OCI-LY7 (cell line): ENCODE measurements around the gene SMG6.

Experiments used
- EZH2phosphoT487 ChIP-seq: fragments of 200-600 bp; sonication (generic); IDR thresholded peaks from 2 replicates; pipeline ENCODE4 v1.6.1; 2018; ENCODE audit warnings: low read depth, borderline replicate concordance, mild to moderate bottlenecking, mixed run types, antibody characterized with exemption, low read length, moderate library complexity, mixed read lengths
- TF ChIP-seq, protein P1 (sequence below): fragments of 200-600 bp; sonication (generic); conservative IDR thresholded peaks from 2 replicates; pipeline ENCODE4 v1.5.1; 2014; ENCODE audit warnings: mild to moderate bottlenecking, antibody characterized with exemption, low read length, moderate library complexity, mixed read lengths

DNA sequence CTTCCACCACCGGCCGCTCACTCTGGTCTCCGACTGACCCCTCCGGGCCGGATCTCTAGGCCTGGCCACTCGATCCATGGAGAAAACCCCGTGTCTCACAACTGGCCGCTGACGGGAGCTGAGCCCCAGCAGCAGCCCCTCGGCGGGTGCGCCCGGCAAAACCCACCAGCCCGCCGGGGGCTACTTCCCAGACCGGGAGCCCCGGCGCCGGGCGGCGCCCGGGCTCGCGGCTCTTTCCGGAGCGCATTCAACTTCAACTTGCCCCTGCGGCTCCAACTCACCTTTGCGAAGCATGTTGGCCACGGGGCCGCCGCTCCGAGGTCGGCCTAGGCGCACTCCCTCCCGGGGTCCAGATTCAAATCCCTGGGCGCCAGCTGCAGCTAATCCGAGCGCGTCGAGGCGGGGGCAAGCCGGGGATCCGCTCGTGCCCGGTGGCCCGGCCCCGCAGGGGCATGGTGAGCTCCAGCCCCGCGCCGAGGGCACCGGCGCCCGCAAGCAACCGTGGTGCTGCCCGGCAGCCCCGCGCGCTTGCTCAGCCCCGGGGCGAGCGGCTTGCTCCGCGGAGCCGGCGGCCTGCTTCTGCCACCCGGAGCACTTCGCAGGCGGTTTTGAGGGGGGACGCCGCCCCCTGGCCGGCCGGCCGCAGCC is 278.9 kb downstream of the SMG6 start:
- TF ChIP-seq, protein P1, sequence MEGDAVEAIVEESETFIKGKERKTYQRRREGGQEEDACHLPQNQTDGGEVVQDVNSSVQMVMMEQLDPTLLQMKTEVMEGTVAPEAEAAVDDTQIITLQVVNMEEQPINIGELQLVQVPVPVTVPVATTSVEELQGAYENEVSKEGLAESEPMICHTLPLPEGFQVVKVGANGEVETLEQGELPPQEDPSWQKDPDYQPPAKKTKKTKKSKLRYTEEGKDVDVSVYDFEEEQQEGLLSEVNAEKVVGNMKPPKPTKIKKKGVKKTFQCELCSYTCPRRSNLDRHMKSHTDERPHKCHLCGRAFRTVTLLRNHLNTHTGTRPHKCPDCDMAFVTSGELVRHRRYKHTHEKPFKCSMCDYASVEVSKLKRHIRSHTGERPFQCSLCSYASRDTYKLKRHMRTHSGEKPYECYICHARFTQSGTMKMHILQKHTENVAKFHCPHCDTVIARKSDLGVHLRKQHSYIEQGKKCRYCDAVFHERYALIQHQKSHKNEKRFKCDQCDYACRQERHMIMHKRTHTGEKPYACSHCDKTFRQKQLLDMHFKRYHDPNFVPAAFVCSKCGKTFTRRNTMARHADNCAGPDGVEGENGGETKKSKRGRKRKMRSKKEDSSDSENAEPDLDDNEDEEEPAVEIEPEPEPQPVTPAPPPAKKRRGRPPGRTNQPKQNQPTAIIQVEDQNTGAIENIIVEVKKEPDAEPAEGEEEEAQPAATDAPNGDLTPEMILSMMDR, result no peak
- peak; percentile 79 for TF ChIP-seq EZH2phosphoT487
